GM18867 (cell line): ENCODE results near the gene HOXA6.

Experiments
- ATAC-seq: cut with Tn5 transposase; IDR thresholded peaks from one replicate; pipeline ENCODE4 v1.9.1; 2021; ENCODE audit warnings: mild to moderate bottlenecking, moderate library complexity; ENCODE audit not compliant: unreplicated experiment

The HOXA6 gene

GRCh38 chr7:27124902-27125689 is 22.5 kb downstream of the HOXA6 start:
- no peak for ATAC-seq

GRCh38 chr7:27124096-27124901 is 23.3 kb downstream of the HOXA6 start:
- ATAC-seq: no peak

- no peak for ATAC-seq
These were observed 24.0 kb downstream of the HOXA6 start for GRCh38 chr7:27123477-27124053.

GRCh38 chr7:27123007-27123476 is 24.5 kb downstream of the HOXA6 start:
- no peak for ATAC-seq

- ATAC-seq: no peak
These were observed 25.3 kb downstream of the HOXA6 start for GRCh38 chr7:27122077-27122910.

GRCh38 chr7:27121684-27122076 is 25.9 kb downstream of the HOXA6 start:
- ATAC-seq: no peak

- no peak for ATAC-seq
These were observed 28.1 kb downstream of the HOXA6 start for GRCh38 chr7:27119412-27119911.

- no peak for ATAC-seq
These were observed 29.0 kb downstream of the HOXA6 start for GRCh38 chr7:27118580-27118979.

GRCh38 chr7:27117887-27118491 is 29.6 kb downstream of the HOXA6 start:
- no peak for ATAC-seq

- ATAC-seq: no peak
These were observed 30.4 kb downstream of the HOXA6 start for GRCh38 chr7:27116962-27117886.

GRCh38 chr7:27116031-27116961 is 31.3 kb downstream of the HOXA6 start:
- no peak for ATAC-seq

GRCh38 chr7:27115221-27116026 is 32.1 kb downstream of the HOXA6 start:
- ATAC-seq: no peak

- no peak for ATAC-seq
These were observed 32.7 kb downstream of the HOXA6 start for GRCh38 chr7:27114881-27115220.

- no peak for ATAC-seq
These were observed 33.4 kb downstream of the HOXA6 start for GRCh38 chr7:27113991-27114769.

- no peak for ATAC-seq
These were observed 34.3 kb downstream of the HOXA6 start for GRCh38 chr7:27112955-27113949.
